Lower lobe of right lung (tissue), 2 donors: ENCODE measurements around the gene SDC4. TPM values are rescaled to one million over a fixed set of nuclear protein-coding genes. Genes with fewer than 3 reads are reported as not detected.

ENCODE experiments used
- ATAC-seq, 2 donors: fragments of 200-7000 bp; cut with Tn5 transposase; one replicate each; pipeline ENCODE4 v1.9.1; 2020 to 2022; ENCODE audit warnings: mild to moderate bottlenecking in 2 of 2, moderate library complexity in 2 of 2
- DNase-seq: peaks from one replicate; pipeline ENCODE4 v3.0.0-alpha.2; 2020
- H3K27ac ChIP-seq: fragments of 200-600 bp; one replicate; pipeline ENCODE4 v1.8.0; 2022
- H3K27me3 ChIP-seq: fragments of 200-600 bp; one replicate; pipeline ENCODE4 v1.8.0; 2022; ENCODE audit warnings: low read depth
- H3K36me3 ChIP-seq: fragments of 200-600 bp; one replicate; pipeline ENCODE4 v1.8.0; 2022; ENCODE audit warnings: mild to moderate bottlenecking
- H3K4me1 ChIP-seq: fragments of 200-600 bp; one replicate; pipeline ENCODE4 v1.8.0; 2022
- H3K4me3 ChIP-seq: fragments of 200-600 bp; one replicate; pipeline ENCODE4 v1.8.0; 2022; ENCODE audit warnings: mild to moderate bottlenecking
- H3K9me3 ChIP-seq: fragments of 200-600 bp; one replicate; pipeline ENCODE4 v1.8.0; 2022
- intact Hi-C: fragments of 100-400 bp; cut with DNase I; formaldehyde crosslinking; loops from one replicate; pipeline ENCODE4 v1.11.0; 2022
- total RNA-seq: library from RNA; stranded (reverse); fragmentation: NEBNext Ultra II Directional; extraction: Animal tissue kit (Norgen Biotek cat#: 25700); gene quantifications from one replicate; pipeline ENCODE4 v1.2.1, GENCODE V29; 2021
- TF ChIP-seq, protein P1 (sequence below): fragments of 200-600 bp; IDR thresholded peaks from one replicate; pipeline ENCODE4 v1.8.0; 2022; ENCODE audit warnings: antibody characterized with exemption, mild to moderate bottlenecking
- donor health status: DM: no; HTN: yes; CAD: no; lungs with severe emphysema.

SDC4 gene
- total RNA-seq, 1 donor from 2014 or later: 259 TPM

DNA sequence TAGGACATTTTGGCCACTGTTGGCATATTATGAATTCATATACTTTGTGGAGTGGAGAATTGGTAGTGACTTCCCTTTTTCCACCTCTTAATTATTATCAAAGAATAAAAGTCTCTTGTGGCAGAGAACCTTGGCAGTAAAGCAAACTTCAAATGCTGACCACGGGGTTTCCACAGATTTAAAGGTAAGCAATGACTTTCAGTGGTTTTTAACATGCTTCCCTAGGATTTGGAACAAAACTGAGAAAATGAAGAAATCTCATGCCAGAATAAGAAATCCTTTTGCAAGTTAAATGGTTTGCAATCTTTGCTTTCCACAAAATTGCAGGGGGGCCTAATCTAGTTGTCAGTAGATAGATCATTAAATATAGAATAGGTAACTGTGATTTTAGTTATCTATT is 2.0 kb upstream of the SDC4 start:
- Histone ChIP-seq H3K4me1 (peaks cover 33% of the 10 kb centered on the region), H3K27me3 (no peaks in the 10 kb centered on the region), H3K36me3 (no peaks in the 10 kb centered on the region), H3K4me3 (no peak overlapping the region), H3K9me3 (no peaks in the 10 kb centered on the region), H3K27ac (no peak overlapping the region)
- TF ChIP-seq, protein P1, sequence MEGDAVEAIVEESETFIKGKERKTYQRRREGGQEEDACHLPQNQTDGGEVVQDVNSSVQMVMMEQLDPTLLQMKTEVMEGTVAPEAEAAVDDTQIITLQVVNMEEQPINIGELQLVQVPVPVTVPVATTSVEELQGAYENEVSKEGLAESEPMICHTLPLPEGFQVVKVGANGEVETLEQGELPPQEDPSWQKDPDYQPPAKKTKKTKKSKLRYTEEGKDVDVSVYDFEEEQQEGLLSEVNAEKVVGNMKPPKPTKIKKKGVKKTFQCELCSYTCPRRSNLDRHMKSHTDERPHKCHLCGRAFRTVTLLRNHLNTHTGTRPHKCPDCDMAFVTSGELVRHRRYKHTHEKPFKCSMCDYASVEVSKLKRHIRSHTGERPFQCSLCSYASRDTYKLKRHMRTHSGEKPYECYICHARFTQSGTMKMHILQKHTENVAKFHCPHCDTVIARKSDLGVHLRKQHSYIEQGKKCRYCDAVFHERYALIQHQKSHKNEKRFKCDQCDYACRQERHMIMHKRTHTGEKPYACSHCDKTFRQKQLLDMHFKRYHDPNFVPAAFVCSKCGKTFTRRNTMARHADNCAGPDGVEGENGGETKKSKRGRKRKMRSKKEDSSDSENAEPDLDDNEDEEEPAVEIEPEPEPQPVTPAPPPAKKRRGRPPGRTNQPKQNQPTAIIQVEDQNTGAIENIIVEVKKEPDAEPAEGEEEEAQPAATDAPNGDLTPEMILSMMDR: no peak
- DNase-seq: no peak
- no peak for ATAC-seq
- intact Hi-C loops: no loop called here

DNA sequence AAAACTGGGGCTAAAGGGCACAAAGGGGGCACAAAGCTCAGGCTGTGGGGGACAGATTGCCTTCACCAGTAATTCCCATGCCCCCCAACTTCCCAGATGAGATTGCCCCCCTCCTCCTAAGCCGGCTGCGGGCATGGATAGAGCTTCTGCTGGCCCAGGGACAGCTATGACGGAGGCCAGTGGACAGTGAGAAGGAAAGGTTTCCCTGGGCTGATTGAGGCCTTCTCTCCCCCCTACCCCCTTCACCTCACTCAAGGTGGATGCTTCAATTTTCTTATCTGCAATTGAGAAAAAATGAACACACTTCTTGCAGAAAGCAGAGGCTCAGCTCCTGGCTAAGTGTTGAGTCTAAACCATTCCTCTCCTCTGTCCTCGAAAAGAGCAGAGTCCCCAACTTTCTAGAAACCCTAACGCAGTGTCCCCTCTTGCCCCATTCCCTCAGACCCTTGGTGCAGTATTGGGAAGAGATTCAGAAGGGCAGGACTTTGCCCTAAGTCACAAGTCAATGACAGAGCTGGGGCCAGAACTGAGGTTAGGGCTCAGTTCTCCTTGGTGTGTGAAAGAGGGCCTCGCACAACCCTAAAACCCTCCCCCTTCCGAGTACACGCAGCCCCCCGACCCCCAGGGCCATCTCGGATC is 808 bp downstream of the SDC4 start:
- H3K36me3 ChIP-seq: no peaks in the 10 kb centered on the region
- DNase-seq (no peak), ATAC-seq (peak in 1 of 2 donors; percentile 0)
- intact Hi-C loops: no loop called here
- H3K9me3 ChIP-seq: no peaks in the 10 kb centered on the region
- peak overlapping the region; percentile 82 for H3K4me3 ChIP-seq
- no peaks in the 10 kb centered on the region for H3K27me3 ChIP-seq
- peak overlapping the region; percentile 93 for H3K27ac ChIP-seq
- peaks cover 61% of the 10 kb centered on the region for H3K4me1 ChIP-seq
- TF ChIP-seq, protein P1: no peak

DNA sequence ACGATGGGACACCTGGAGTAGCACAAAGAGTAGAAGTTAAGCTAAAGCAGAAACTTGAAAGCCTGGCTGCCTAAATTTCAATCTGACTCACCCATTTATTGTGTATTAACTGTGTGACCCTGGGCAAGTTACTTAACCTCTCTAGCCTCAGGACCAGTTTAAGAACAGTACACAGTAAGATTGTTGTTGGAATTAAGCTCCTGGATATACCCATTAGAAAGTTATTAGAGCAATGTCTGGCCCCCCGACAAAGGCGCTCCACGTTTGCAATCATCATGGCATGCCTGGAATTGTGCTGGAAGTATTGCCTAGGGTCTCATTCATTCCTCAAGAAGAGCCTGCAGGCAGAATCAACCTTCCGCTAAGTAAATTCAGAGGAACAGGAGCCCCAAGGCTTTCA is 1.4 kb downstream of the SDC4 start:
- Histone ChIP-seq H3K4me1 (peaks cover 66% of the 10 kb centered on the region), H3K36me3 (no peaks in the 10 kb centered on the region), H3K27me3 (no peaks in the 10 kb centered on the region), H3K4me3 (peak overlapping the region; percentile 82), H3K27ac (peak overlapping the region; percentile 93), H3K9me3 (no peaks in the 10 kb centered on the region)
- intact Hi-C loops: no loop called here
- DNase-seq (no peak), ATAC-seq (no peak)
- TF ChIP-seq, protein P1: no peak

DNA sequence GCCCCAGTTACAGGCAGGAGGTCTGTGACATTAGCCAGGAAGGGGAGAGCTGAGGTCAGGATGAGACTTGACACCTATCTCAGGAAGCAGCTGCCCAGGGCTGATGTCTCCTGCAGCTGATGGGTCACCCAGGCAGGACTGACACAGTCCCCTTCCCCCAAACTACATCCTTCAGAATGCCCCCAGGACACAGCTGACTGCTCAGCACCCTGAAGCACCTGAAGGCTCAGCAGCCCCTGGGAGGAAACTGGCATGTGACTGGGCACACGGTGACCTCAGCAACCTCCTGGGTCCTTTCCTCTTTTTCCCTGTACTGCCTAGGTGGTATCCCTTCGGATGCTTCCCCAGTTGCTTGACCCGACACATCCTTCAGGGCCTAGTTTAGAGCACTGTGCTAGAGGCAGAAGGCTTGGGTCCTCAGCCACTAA is 1.9 kb downstream of the SDC4 start:
- peak overlapping the region; percentile 93 for H3K27ac ChIP-seq
- intact Hi-C loops: no loop called here
- ATAC-seq (no peak), DNase-seq (no peak)
- TF ChIP-seq, protein P1: no peak
- H3K4me3 ChIP-seq: peak overlapping the region; percentile 82
- peaks cover 72% of the 10 kb centered on the region for H3K4me1 ChIP-seq
- H3K9me3 ChIP-seq: no peaks in the 10 kb centered on the region
- no peaks in the 10 kb centered on the region for H3K27me3 ChIP-seq
- H3K36me3 ChIP-seq: peaks cover 5% of the 10 kb centered on the region

DNA sequence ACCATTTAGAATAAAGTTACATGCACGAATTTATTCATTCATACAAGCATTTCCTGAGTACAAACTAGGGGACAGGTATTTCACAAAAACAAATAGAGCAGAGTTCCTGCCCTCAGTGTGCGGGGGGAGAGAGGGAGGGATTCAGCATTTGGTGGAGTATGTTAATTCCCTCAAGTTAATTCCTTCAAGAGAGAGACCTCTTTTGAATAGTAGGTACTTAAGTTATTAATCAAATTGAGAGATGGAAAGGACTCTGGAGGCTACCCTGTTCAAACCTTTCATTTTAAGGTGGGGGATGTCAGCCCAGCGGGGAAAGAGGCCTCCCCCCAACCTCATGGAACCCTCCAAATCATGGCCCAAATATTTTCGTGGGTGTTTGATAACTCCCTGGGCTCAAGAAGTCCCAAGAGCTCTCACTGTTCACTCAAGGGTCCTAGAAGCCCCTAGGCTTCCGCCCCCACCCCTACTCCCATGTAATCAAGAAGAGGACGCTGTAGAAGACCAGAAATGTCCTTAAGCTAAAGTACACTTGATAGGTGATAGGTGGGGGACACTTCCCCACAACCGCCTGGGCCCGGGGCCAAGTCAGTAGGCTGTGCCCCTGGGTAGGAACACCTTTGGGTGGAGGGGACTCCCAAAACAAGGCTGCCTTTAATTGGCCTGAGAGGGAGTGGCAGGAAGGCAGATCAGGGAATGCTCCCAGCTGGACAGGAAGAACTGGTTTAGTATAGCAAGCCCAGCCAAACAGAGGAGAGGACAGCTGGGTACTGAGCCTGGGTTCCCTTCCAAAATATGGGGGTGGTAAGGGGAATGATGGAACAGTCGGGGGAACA is 2.9 kb downstream of the SDC4 start:
- Histone ChIP-seq H3K36me3 (peaks cover 15% of the 10 kb centered on the region), H3K4me1 (peaks cover 82% of the 10 kb centered on the region), H3K27me3 (no peaks in the 10 kb centered on the region), H3K4me3 (peak overlapping the region; percentile 82), H3K9me3 (no peaks in the 10 kb centered on the region), H3K27ac (peak overlapping the region; percentile 93)
- ATAC-seq (peak; percentile 58 to 75), DNase-seq (peak; percentile 91)
- TF ChIP-seq, protein P1: no peak
- intact Hi-C loops: no loop called here
